Measurements from ENCODE around the gene DRC7. TPM values are rescaled to one million over a fixed set of nuclear protein-coding genes. Genes with fewer than 3 reads are reported as not detected.

Gene DRC7
- total RNA-seq, 1 experiment from 2014 or later: 0.72 TPM

DNA sequence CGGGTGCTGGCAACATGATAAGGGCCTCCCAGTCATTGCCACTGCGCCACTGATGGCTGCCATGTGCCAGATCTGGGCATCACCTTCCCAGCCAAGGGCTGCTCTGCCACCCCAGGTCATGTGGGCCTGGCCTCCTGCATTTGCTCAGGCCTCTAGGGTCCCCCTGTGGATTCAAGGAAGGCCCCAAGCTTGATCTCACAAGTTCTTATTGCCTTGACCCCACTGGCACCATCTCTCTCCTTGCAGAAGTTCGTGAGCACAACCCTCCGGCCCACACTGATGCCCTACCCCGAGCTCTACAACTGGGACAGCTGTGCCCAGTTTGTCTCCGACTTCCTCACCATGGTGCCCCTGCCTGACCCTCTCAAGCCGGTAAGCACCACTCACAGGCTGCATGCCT lies 5.3 kb downstream of the DRC7 start:
- H3K9me3 Mint-ChIP-seq: peaks cover 0 to 3% of the 10 kb centered on the region in 2 experiments; a peak in 1 of 5 replicates
- Histone ChIP-seq H2BK12ac (ENCODE audit: insufficient read length, low read depth, low read length) (no peak overlapping the region), H3K79me2 (ENCODE audit: insufficient read depth, low read length) (no peaks in the 10 kb centered on the region), H3K23me2 (ENCODE audit: insufficient read length, low read depth, low read length, poor library complexity, severe bottlenecking) (no peaks in the 10 kb centered on the region), H3K23ac (ENCODE audit: insufficient read length, low read depth, low read length) (no peak overlapping the region), H4K91ac (ENCODE audit: insufficient read length, low read depth, low read length) (no peak overlapping the region), H2BK120ac (ENCODE audit: low read depth, low read length, poor library complexity, severe bottlenecking) (no peak overlapping the region), H3K9me3 (ENCODE audit: control insufficient read depth, low read depth, low read length) (no peaks in the 10 kb centered on the region), H3K4me2 (ENCODE audit: insufficient read depth, insufficient read length, low read length) (no peak overlapping the region), H3K4ac (ENCODE audit: low read depth, low read length) (no peak overlapping the region), H4K20me1 (ENCODE audit: control insufficient read depth, insufficient read depth, insufficient read length) (no peaks in the 10 kb centered on the region), H2BK5ac (ENCODE audit: insufficient read length, low read length) (no peak overlapping the region), H3K79me1 (ENCODE audit: insufficient read depth, low read depth, low read length, poor library complexity, severe bottlenecking) (no peaks in the 10 kb centered on the region), H2AK5ac (ENCODE audit: insufficient read length, low read length) (no peak overlapping the region), H3K14ac (ENCODE audit: insufficient read depth, low read length) (no peak overlapping the region), H3K56ac (ENCODE audit: insufficient read length, low read depth, low read length) (no peak overlapping the region), H2BK20ac (ENCODE audit: low read depth, low read length, poor library complexity, severe bottlenecking) (no peak overlapping the region), H3K18ac (ENCODE audit: insufficient read length, low read depth, low read length) (no peak overlapping the region), H4K8ac (replicated peaks; ENCODE audit: insufficient read length, low read depth, low read length) (no peak overlapping the region), H4K5ac (ENCODE audit: insufficient read length, low read depth, low read length) (no peak overlapping the region), H3K9ac (ENCODE audit: extremely low read depth, insufficient read length, low read length) (no peak overlapping the region), H3K4me1 (ENCODE audit: insufficient read depth, low read length) (no peaks in the 10 kb centered on the region), H3T11ph (ENCODE audit: low read length) (no peak overlapping the region), H2BK15ac (ENCODE audit: low read depth, low read length) (no peak overlapping the region), H3K27ac (ENCODE audit: insufficient read length, low read depth, low read length) (no peak overlapping the region), H3K27me3 (ENCODE audit: insufficient read depth, low read length) (no peaks in the 10 kb centered on the region), H2AFZ (ENCODE audit: low read length) (no peak overlapping the region)
- no peak for DNase-seq
- TF ChIP-seq, protein P1, sequence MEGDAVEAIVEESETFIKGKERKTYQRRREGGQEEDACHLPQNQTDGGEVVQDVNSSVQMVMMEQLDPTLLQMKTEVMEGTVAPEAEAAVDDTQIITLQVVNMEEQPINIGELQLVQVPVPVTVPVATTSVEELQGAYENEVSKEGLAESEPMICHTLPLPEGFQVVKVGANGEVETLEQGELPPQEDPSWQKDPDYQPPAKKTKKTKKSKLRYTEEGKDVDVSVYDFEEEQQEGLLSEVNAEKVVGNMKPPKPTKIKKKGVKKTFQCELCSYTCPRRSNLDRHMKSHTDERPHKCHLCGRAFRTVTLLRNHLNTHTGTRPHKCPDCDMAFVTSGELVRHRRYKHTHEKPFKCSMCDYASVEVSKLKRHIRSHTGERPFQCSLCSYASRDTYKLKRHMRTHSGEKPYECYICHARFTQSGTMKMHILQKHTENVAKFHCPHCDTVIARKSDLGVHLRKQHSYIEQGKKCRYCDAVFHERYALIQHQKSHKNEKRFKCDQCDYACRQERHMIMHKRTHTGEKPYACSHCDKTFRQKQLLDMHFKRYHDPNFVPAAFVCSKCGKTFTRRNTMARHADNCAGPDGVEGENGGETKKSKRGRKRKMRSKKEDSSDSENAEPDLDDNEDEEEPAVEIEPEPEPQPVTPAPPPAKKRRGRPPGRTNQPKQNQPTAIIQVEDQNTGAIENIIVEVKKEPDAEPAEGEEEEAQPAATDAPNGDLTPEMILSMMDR (conservative IDR thresholded peaks at IDR 0.05): no peak
- H3K27ac Mint-ChIP-seq: no peak overlapping the region; a peak in 1 of 7 replicates
- H3K4me3 Mint-ChIP-seq: no peak overlapping the region; a peak in 1 of 5 replicates
- peaks cover 10% of the 10 kb centered on the region for H3K27me3 Mint-ChIP-seq (ENCODE audit: low read depth)
- no CpG with 5 or more reads among the region's 7 CpGs for WGBS (ENCODE audit: extremely low coverage, insufficient read length, low lambda C conversion rate)
- peaks cover 6 to 14% of the 10 kb centered on the region in 2 experiments for H3K4me1 Mint-ChIP-seq
- no peaks in the 10 kb centered on the region for H3K36me3 Mint-ChIP-seq (ENCODE audit: insufficient read depth in 1 of 3, low read depth in 3 of 3)
